ENCODE data around the gene HOXB3. TPM values are rescaled to one million over a fixed set of nuclear protein-coding genes. Genes with fewer than 3 reads are reported as not detected.

The HOXB3 gene
- total RNA-seq, 1 donor = 0.94 TPM

DNA sequence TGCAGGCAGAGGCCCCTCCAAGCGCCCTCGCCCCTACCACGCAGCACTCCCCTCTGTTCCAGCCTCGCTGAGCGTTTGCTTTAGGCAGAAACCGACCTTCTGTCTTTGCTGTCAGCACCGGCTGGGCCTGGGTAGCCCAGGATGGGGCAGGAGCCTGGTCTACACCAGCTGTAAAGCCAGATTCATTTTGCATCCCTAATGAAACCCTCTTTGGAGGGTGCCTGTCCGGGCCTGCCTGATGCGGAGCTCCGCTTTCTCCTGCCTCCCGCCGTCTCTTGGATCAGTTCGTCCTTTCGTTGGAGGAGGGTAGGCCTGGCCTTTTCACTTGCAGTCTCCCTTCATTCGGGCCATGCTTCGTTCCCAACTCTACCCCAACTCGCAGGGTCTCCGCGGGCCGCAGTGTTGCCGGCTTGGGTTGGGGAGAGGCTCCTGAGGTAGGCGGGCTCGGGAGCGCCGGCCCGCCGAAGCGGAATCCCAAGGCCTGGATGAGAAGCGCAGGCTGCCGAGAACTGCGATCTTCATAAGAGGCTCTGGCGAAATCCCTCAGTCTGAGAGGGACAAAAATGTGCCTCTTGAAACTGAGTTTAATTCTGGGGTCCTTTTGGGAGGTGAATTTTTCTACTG, 29.9 kb upstream of the HOXB3 start:
- Histone ChIP-seq H3K4me3 (ENCODE audit: low read length) (no peak overlapping the region), H3K4me1 (ENCODE audit: insufficient read depth, low read length) (peaks cover 16% of the 10 kb centered on the region), H3K9me3 (ENCODE audit: low read depth, low read length) (no peaks in the 10 kb centered on the region), H3K27me3 (ENCODE audit: insufficient read depth, low read length) (peaks cover 99% of the 10 kb centered on the region)

DNA sequence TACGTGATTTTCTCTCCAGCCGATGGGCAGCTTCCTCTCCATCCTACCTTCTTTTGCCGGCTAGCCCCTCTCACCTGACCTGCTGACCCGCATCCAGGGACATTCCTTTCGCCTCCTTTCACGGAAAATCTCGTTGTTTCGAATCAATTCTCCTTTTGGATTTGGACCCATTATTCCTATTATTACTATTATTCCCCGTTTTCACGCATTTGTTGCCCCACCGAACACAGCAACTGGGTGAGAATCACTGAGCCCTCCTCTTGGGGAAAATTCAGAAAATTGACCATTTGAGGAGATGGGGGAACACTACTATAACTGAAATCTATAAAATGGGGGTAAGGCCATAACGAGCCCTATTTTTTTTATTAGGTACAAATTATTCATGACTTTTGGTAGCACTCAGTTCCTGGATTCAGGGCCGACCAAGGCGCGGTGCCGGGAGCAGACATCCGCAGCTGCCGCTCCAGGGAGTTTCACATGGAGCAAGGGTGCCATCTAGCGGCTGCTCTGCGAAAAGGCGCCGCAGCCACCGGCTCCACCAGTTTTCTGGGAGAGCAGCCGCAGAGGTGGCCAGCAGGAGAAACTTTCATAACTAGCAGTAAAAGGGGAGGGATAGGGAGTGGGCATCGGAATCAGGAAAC, 28.3 kb upstream of the HOXB3 start:
- Histone ChIP-seq H3K4me1 (ENCODE audit: insufficient read depth, low read length) (peaks cover 20% of the 10 kb centered on the region), H3K9me3 (ENCODE audit: low read depth, low read length) (no peaks in the 10 kb centered on the region), H3K27me3 (ENCODE audit: insufficient read depth, low read length) (peaks cover 96% of the 10 kb centered on the region), H3K4me3 (ENCODE audit: low read length) (no peak overlapping the region)

DNA sequence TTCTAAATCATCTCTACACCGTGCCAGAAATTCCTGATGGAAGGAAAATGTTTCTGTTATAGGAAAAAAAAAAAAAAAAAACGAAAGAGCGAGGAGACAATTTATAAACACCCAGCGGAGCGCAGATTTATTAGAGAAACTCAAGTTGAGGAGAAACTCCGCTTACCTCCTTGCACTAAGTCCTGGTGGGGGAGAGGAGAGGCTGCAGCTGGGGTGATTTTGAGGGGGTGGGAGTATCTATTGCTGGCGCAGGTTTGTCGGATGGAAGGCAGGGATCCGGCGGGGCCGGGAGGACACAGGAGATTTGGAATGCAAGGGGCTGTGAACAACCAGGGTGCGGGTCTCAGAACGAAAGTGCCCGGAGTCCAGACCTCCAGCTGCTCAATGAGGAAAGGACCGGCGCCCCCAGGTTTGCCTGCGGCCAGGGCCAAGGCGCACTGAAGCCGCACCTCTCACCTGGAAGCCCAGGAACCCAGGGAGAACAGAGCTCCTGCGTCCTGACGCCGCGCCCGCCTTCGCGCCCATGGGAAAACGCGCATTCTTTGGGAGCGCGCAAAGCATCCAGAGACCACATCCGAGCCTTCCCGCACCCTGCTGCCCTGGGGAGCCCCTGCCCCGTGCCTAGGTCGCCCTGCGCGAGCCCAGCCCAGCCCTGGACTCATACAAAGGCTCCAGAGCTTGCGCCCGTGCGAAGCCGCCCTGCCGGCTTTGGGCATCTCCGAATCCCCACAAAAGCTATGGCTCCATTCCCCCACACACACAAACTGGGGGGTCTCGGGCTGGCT, 27.6 kb upstream of the HOXB3 start:
- no peaks in the 10 kb centered on the region for H3K9me3 ChIP-seq (ENCODE audit: low read depth, low read length)
- H3K4me3 ChIP-seq (ENCODE audit: low read length) = no peak overlapping the region
- peaks cover 92% of the 10 kb centered on the region for H3K27me3 ChIP-seq (ENCODE audit: insufficient read depth, low read length)
- peaks cover 25% of the 10 kb centered on the region for H3K4me1 ChIP-seq (ENCODE audit: insufficient read depth, low read length)

DNA sequence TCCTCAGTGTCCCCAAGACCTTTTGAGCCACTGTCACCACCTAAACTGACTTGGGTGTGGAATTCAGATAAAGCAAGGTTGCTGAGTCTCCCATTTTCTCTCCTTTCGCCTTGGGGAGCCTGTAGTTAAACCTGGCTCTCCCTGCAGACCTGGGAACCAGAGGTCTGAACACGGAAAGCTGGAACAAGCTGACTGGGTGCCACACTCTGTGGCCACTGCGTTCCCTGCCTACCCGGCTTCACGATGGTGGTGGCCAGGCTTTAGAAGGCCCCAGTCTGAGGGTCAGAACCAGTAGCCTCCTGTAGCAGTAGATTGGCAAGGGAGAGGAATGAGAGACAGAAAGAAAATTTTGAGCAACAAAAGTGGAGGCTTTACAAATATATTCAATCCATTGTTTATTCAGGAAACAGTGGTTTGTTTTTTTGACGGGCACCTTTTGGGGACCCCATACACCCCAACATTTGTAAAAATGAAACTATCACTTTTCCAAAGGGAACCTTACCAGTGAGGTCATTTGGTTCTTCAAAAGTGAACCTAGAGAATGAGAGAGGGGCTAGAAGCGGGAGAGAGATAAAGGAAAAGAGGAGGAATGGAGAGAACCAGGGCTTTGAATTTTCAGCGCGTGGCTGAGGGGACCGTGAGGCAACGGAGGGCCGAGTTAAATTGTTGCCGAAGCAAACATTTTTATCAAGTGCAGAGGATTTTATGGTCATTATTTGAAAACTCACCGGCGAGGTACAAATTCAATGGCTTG, 26.9 kb upstream of the HOXB3 start:
- H3K9me3 ChIP-seq (ENCODE audit: low read depth, low read length) = no peaks in the 10 kb centered on the region

DNA sequence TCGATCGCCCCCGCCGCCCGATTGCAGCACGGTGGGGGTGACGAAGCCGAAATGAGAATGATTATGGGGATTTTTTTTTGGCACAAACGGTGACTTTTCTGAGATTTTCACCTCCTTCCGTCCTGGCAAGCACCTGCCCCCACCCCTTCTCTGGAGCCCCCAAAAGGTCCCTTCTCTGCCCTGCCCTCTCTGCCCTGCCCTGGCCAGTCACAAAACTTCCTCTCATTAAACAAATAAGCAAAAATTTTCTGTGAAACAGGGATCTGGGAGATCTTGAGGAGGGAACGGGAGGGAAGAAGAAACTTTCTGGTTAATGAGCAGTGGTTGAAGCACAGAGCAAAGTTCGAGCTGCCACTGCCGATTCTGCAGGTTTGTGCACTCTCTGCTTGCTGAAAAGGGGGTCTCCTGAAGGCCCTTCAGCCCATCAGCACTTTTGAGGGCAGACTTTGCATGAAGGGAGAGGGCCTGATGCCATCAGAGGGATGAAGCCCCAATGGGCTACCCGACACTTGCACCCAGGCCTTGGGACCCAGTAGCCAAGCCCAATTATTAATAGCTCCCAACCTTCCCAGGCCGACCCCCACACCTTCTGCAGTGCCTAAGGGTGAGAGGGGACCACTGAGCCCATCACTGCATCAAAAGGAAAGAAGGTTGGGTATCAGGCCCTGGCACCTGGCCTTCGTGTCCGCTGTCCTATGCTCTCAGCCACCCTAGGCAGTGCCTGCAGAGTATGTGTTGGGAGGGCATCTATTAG, 26.1 kb upstream of the HOXB3 start:
- H3K9me3 ChIP-seq (ENCODE audit: low read depth, low read length) = no peaks in the 10 kb centered on the region
- H3K4me1 ChIP-seq (ENCODE audit: insufficient read depth, low read length) = peaks cover 40% of the 10 kb centered on the region
- H3K4me3 ChIP-seq (ENCODE audit: low read length) = no peak overlapping the region
- peaks cover 91% of the 10 kb centered on the region for H3K27me3 ChIP-seq (ENCODE audit: insufficient read depth, low read length)

More for the DNA sequence above, 26.9 kb upstream of the HOXB3 start:
- Histone ChIP-seq H3K4me1 (ENCODE audit: insufficient read depth, low read length) (peaks cover 33% of the 10 kb centered on the region), H3K4me3 (ENCODE audit: low read length) (no peak overlapping the region), H3K27me3 (ENCODE audit: insufficient read depth, low read length) (peaks cover 91% of the 10 kb centered on the region)

DNA sequence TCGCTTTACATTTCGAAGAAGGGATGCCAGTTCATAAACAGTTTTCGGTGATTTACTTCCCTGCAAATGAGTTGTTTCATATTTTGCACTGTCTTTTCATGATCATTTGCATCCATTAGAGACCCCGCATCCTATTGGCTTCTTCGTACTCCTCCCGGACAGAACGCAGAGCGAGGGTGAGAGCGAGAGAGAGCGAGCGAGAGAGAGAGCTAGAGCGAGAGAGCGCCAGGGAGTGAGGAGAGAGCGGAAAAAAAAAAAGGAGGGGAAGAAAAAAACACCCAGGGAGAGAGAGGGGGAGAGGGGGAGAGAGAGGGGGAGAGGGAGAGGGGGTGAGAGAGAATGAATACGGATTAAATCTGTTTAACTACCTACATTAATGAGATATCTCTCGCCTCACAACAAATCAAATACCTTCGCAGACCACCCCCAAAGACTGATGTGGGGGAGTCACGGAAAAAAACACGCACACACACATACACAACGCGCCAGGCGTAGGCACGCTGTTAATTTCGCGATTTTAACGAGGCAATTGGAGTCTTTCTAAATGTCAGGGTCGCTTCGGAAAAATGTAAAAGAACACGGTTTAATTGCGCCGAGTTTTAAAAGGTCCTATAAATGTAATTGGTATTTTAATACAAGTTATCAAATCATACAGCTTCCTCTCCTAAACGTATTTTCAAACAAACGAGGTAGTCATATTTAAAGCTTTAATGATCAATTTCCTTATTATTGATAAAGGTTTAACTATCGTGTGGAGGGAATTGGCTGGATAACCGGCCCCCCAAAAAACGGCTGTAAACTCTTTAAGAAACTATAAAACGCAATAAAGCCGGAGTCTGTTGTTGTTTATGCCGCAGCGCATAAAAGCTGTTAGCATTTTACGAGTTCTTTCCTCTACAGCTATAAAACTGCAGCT, 25.3 kb upstream of the HOXB3 start, which contains the start of gene HOXB8:
Gene HOXB8 (minus strand): TSS at position 246 of the 916 bp plus-strand sequence. CDS start 588 bp downstream, outside the sequence.
- Histone ChIP-seq H3K4me1 (ENCODE audit: insufficient read depth, low read length) (peaks cover 49% of the 10 kb centered on the region), H3K4me3 (ENCODE audit: low read length) (no peak within 1 kb of the TSS), H3K27me3 (ENCODE audit: insufficient read depth, low read length) (peaks cover 91% of the 10 kb centered on the region), H3K9me3 (ENCODE audit: low read depth, low read length) (no peaks in the 10 kb centered on the region)

DNA sequence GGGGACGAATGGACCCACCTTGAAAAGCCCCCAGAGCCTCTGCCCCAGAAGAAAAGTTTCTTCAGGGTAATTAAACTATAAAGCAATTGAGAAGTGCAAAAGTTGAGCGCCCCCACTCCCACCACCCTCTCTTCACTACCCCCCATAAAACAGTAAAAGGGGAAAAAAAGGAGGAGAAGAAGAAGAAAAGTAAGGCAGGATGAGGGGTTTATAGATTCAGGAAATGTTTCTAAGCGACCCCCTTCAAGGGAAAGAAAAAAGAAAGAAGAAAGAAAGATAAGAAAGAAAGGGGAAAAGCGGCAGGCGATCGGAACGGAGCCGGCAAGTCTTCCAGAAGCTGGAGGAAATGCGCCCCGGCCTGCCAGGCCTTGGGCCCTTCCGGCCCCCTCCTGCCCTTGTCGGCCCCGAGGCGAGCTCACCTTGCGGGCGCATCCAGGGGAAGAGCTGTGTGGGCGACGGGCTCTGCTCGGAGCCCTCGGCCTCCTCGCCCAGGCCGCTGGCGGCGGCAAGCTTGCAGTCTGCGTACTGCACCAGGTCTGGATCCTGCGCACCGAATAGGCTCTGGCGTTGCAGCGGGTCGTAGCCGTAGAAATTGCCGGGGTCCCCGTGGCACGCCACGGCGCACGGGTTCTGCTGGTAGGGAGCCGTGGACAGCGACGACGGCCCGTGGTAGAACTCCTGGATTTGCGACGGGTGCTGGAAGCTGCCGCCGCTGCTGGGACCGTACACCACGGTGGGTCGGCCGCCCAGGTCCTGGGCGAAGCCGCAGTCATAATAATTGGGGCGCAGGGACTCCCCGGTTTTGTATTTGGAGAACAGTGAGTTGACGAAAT, 24.0 kb upstream of the HOXB3 start:
- Histone ChIP-seq H3K9me3 (ENCODE audit: low read depth, low read length) (no peaks in the 10 kb centered on the region), H3K4me3 (ENCODE audit: low read length) (no peak overlapping the region), H3K27me3 (ENCODE audit: insufficient read depth, low read length) (peaks cover 92% of the 10 kb centered on the region)

DNA sequence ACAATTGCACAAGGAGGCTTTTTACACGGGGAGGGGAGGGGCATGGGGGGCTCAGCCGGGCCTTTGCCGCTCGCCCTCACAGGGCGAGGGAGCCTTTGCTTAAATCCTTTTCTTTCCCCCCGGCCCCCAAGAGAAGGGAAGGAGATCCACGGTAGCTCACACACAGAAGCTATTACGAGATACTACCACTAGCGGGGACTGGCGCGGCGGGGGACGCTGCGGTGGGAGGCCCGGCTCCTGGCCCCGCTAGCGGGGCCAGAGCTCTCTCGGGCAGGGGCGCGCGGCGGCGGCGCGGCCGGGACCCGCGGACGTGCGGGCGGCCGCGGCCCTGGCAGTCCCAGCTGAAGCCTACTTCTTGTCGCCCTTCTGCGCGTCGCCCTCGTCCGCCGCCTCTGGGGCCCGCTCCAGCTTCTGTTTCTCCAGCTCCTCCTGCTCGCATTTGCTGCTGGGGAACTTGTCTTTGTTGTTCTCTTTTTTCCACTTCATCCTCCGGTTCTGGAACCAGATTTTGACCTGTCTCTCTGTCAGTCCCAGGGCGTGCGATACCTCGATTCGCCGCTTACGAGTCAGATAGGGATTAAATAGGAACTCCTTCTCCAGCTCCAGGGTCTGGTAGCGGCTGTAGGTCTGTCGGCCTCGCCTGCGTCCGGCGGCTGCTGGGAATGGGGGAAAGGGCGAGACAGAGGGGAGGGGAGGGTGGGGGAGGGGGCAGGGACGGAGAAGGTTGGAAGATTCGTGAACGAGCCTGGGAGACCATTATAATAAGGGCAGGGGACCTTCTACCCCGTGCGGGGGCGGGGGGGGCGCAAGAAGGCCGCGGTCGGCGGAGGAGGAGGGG, 23.0 kb upstream of the HOXB3 start:
- Histone ChIP-seq H3K27me3 (ENCODE audit: insufficient read depth, low read length) (peaks cover 90% of the 10 kb centered on the region), H3K9me3 (ENCODE audit: low read depth, low read length) (no peaks in the 10 kb centered on the region), H3K4me3 (ENCODE audit: low read length) (no peak overlapping the region), H3K4me1 (ENCODE audit: insufficient read depth, low read length) (peaks cover 45% of the 10 kb centered on the region)

More for the DNA sequence above, 24.0 kb upstream of the HOXB3 start:
- peaks cover 55% of the 10 kb centered on the region for H3K4me1 ChIP-seq (ENCODE audit: insufficient read depth, low read length)

DNA sequence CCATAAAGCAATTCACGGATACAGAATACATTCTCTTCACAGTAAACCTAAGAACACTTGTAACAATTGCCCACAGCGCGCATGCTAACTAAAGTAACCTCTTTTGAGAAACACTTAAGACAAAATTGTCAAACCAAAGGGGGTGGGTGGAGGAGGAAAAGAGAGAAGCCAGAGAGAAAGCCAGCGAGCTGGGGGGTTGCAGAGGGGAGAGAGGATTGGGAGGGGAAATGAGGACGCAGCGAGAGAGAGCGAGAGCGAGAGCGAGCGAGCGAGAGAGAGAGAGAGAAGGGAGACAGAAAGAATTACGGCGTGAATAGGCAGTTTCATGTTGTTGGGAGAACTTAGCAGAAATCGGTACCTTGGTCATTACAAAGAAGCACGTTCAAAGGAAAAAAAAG, 22.4 kb upstream of the HOXB3 start:
- no peak overlapping the region for H3K4me3 ChIP-seq (ENCODE audit: low read length)
- peaks cover 88% of the 10 kb centered on the region for H3K27me3 ChIP-seq (ENCODE audit: insufficient read depth, low read length)
- peaks cover 44% of the 10 kb centered on the region for H3K4me1 ChIP-seq (ENCODE audit: insufficient read depth, low read length)
- H3K9me3 ChIP-seq (ENCODE audit: low read depth, low read length) = no peaks in the 10 kb centered on the region

DNA sequence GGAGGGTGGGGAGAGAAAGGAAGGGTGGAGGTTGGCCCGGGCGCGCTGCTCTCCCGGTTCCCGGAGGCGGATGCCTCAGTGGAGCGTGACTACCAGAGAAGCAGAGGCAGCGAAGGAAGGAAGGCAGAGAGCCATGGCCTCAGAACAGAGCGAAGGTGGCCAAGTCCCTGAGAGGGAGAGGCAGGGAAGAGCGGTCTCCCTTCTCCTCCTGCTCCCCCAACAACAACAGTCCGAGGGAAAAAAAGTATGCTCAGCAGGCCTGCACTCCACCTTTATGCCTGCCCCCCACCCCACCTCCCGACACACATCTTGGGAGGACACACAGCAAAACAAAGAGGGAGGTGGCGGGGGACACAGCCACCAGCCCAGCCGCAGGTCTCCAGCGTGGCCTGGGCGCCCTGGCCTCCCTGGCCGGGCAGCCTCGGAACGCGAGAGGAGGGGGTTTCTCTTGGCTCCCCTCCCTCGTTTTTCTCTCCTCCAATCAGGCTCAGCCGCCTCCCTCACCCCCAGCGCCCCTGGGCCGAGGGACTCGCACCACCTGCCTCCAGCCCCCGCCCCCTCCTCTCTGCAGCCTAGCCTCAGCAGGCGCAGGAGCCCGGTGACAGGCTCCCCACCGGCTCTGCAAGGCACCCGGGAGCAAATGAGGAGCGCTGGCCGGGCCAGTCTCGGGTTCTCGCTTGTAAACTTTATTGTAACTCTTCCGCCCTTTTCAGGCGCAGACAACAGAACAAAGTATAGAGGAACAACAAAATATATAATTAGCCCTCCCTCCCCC, 21.8 kb upstream of the HOXB3 start:
- Histone ChIP-seq H3K27me3 (ENCODE audit: insufficient read depth, low read length) (peaks cover 88% of the 10 kb centered on the region), H3K9me3 (ENCODE audit: low read depth, low read length) (no peaks in the 10 kb centered on the region), H3K4me3 (ENCODE audit: low read length) (no peak overlapping the region), H3K4me1 (ENCODE audit: insufficient read depth, low read length) (peaks cover 44% of the 10 kb centered on the region)

DNA sequence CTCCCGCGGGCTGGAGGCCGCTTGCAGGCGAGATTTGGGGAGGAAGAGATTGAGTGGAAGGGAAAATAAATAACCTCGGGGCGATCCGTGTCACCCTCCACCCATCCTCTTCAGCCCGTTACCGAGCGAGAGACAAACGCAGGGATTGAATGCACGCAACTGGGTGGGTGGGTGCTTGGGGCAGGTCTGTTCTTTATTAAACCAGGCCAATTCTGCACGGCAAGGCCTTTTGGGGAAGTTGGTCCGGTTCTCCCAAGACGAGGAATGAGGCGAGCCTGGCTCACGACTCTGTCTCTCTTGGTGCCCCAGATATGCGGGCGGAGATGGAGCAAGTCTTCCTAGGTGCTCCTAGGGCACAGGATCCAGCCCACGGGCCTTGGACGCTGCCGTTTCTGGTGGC, 21.2 kb upstream of the HOXB3 start:
- Histone ChIP-seq H3K4me3 (ENCODE audit: low read length) (peak overlapping the region; percentile 38), H3K9me3 (ENCODE audit: low read depth, low read length) (no peaks in the 10 kb centered on the region), H3K4me1 (ENCODE audit: insufficient read depth, low read length) (peaks cover 44% of the 10 kb centered on the region), H3K27me3 (ENCODE audit: insufficient read depth, low read length) (peaks cover 88% of the 10 kb centered on the region)

All from mononuclear cell (primary cell).